GM10266 (cell line): ENCODE data around the gene DET1.

ENCODE experiments used
- DNase-seq: peaks from one replicate; pipeline ENCODE4 v3.0.0; 2012; ENCODE audit errors: extremely low spot score
- CTCF ChIP-seq: IDR thresholded peaks from 2 replicates; pipeline ENCODE4 v1.5.1; 2012; ENCODE audit warnings: mild to moderate bottlenecking, low read depth; ENCODE audit not compliant: control insufficient read depth, insufficient read depth; ENCODE audit errors: missing control alignments

The DET1 gene

GRCh38 chr15:88490036-88490435 is 56.4 kb downstream of the DET1 start:
- TF ChIP-seq CTCF = no peak
- no peak for DNase-seq

GRCh38 chr15:88489321-88489720 is 57.2 kb downstream of the DET1 start:
- DNase-seq = no peak
- TF ChIP-seq CTCF = no peak

- no peak for TF ChIP-seq CTCF
These were observed 58.5 kb downstream of the DET1 start for GRCh38 chr15:88487796-88488523.

GRCh38 chr15:88487178-88487795 is 59.2 kb downstream of the DET1 start:
- TF ChIP-seq CTCF = no peak
- DNase-seq = no peak

More at GRCh38 chr15:88487796-88488523, 58.5 kb downstream of the DET1 start:
- DNase-seq = no peak

GRCh38 chr15:88484682-88485331 is 61.7 kb downstream of the DET1 start:
- no peak for DNase-seq
- TF ChIP-seq CTCF = no peak

GRCh38 chr15:88482263-88482662 is 64.2 kb downstream of the DET1 start:
- no peak for DNase-seq

More at GRCh38 chr15:88482263-88482662, 64.2 kb downstream of the DET1 start:
- TF ChIP-seq CTCF = no peak
